Neutrophil (primary cell): ENCODE results near the gene OSBPL2.

Experiments
- H3K27ac ChIP-seq: fragments of 200-600 bp; sonication (generic); 2 replicates; pipeline ENCODE4 v1.5.1; 2016; ENCODE audit warnings: mild to moderate bottlenecking, moderate library complexity
- H3K27me3 ChIP-seq: fragments of 200-600 bp; sonication (generic); 2 replicates; pipeline ENCODE4 v1.6.0; 2016; ENCODE audit warnings: mild to moderate bottlenecking
- H3K36me3 ChIP-seq: fragments of 200-600 bp; sonication (generic); 2 replicates; pipeline ENCODE4 v1.5.1; 2017
- H3K4me1 ChIP-seq, 2 experiments: fragments of 200-600 bp in 1 of 2; sonication (generic) in 1 of 2; 1 replicate in 1 of 2; 2 replicates in 1 of 2; pipeline versions ENCODE4 v1.5.1 to v1.6.1; 2013 to 2016; ENCODE audit warnings: low read depth in 1 of 2, low read length in 1 of 2, mild to moderate bottlenecking in 1 of 2, moderate library complexity in 1 of 2; ENCODE audit not compliant: control insufficient read depth in 1 of 2, insufficient read depth in 1 of 2
- H3K4me3 ChIP-seq, 2 experiments: fragments of 200-600 bp in 1 of 2; sonication (generic) in 1 of 2; 1 replicate in 1 of 2; 2 replicates in 1 of 2; pipeline ENCODE4 v1.5.1; 2013 to 2016; ENCODE audit warnings: low read depth in 1 of 2, low read length in 1 of 2, mild to moderate bottlenecking in 1 of 2, moderate library complexity in 1 of 2
- H3K9me3 ChIP-seq: fragments of 200-600 bp; sonication (generic); 2 replicates; pipeline ENCODE4 v1.5.1; 2016
- TF ChIP-seq, protein P1 (sequence below): fragments of 200-600 bp; sonication (generic); IDR thresholded peaks from 2 replicates; pipeline ENCODE4 v1.5.1; 2016; ENCODE audit warnings: antibody characterized with exemption

Gene OSBPL2

DNA sequence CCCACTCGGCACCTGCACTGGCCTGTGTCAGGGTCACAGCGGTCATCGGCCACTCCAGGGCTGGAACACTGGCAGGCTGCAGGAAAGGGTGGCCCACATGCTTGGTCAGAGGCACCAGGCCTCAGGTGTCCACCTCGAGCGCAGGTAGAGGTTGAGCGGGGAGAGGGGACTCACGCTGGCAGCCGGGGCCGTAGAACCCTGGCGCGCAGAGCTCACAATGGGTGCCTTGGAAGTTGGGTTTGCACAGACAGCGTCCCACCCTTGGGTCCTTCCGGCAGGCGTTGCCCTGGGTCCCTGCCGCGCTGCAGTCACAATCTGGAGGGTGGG, 99.9 kb downstream of the OSBPL2 start:
- H3K4me3 ChIP-seq, result no peak overlapping the region
- H3K27me3 ChIP-seq, result peaks cover 2% of the 10 kb centered on the region
- TF ChIP-seq, protein P1, sequence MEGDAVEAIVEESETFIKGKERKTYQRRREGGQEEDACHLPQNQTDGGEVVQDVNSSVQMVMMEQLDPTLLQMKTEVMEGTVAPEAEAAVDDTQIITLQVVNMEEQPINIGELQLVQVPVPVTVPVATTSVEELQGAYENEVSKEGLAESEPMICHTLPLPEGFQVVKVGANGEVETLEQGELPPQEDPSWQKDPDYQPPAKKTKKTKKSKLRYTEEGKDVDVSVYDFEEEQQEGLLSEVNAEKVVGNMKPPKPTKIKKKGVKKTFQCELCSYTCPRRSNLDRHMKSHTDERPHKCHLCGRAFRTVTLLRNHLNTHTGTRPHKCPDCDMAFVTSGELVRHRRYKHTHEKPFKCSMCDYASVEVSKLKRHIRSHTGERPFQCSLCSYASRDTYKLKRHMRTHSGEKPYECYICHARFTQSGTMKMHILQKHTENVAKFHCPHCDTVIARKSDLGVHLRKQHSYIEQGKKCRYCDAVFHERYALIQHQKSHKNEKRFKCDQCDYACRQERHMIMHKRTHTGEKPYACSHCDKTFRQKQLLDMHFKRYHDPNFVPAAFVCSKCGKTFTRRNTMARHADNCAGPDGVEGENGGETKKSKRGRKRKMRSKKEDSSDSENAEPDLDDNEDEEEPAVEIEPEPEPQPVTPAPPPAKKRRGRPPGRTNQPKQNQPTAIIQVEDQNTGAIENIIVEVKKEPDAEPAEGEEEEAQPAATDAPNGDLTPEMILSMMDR, result no peak
- H3K9me3 ChIP-seq, result no peaks in the 10 kb centered on the region
- no peaks in the 10 kb centered on the region for H3K4me1 ChIP-seq
- H3K27ac ChIP-seq, result no peak overlapping the region
- no peaks in the 10 kb centered on the region for H3K36me3 ChIP-seq

DNA sequence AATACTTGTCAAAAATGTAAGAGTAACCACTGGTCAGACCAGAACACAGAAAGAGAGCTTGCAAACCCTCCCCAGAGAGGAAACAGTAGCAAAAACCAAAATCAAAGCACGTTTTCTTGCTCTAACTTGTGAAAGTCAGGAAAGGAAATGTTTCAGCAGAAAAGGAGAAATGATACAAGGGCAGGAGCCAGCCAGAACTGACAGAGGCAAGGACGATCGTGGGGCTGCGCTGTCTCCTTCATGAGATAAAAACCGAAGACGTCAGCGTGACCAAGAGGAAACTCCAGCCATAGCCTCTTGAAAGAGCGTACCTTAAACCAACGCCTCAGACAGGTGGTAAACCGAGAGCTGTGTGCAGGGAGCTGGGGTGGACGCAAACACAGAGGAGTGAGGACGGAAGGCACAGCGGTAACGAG, 101.3 kb downstream of the OSBPL2 start:
- H3K27ac ChIP-seq, result no peak overlapping the region
- no peaks in the 10 kb centered on the region for H3K9me3 ChIP-seq
- no peaks in the 10 kb centered on the region for H3K36me3 ChIP-seq
- TF ChIP-seq, protein P1, result no peak
- H3K4me1 ChIP-seq, result no peaks in the 10 kb centered on the region
- H3K4me3 ChIP-seq, result no peak overlapping the region
- H3K27me3 ChIP-seq, result peaks cover 2% of the 10 kb centered on the region

DNA sequence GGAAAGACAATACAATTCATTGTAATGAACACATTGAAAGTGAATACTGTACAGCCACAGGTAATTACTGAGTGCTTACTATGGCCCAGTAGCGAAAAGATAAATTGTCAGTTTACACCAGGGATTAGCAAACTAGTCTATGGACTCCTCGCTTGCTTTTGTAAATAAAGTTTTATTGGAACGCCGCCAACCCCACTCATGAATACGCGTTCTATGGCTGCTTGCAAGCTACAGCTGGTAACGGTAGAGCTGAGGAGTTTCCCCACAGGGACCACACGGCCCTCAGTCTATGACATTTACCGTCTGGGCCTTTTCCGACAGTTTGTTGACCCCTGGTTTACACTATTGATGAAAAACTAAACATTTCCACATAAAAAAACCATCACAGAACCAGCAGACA, 104.6 kb downstream of the OSBPL2 start:
- H3K4me1 ChIP-seq, result no peaks in the 10 kb centered on the region
- no peaks in the 10 kb centered on the region for H3K9me3 ChIP-seq
- TF ChIP-seq, protein P1, result no peak
- H3K27ac ChIP-seq, result no peak overlapping the region
- H3K27me3 ChIP-seq, result peaks cover 2% of the 10 kb centered on the region
- no peak overlapping the region for H3K4me3 ChIP-seq
- H3K36me3 ChIP-seq, result no peaks in the 10 kb centered on the region

DNA sequence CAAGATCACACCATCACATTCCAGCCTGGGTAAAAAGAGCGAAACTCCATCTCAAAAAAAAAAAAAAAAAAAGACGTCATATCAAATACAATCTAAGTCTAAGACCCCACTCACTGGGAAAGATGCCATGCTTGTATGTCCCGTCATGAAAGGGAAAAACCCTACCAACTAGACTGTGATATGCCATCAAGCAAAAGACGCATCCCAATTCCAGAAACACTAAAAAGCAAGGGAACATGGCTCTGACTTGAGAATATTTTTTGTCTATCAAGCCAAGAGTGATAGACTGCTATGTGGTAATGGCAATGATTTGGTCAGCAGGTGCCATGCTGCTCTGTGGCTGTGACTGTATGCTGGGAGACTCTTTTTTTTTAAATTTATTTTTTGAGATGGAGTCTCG, 105.8 kb downstream of the OSBPL2 start:
- Histone ChIP-seq H3K9me3 (no peaks in the 10 kb centered on the region), H3K4me3 (no peak overlapping the region), H3K36me3 (no peaks in the 10 kb centered on the region), H3K27me3 (peaks cover 2% of the 10 kb centered on the region), H3K4me1 (no peaks in the 10 kb centered on the region), H3K27ac (no peak overlapping the region)
- TF ChIP-seq, protein P1, result no peak

DNA sequence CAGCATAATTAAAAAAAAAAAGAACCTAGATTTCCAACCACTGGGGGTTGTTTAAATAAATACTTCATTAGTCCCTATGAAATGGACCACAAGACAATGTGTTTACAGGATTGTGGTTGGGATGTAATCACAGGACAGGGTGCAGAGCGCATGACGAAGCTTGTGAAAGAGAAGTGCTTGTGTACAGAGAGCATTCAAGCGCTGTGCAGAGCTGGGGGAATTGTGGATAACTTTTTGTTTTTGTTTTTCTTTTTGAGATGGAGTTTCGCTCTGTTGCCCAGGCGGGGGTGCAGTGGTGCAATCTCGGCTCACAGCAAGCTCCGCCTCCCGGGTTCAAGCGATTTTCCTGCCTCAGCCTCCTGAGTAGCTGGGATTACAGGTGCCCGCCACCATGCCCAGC, 106.5 kb downstream of the OSBPL2 start:
- Histone ChIP-seq H3K4me3 (no peak overlapping the region), H3K36me3 (no peaks in the 10 kb centered on the region), H3K27me3 (peaks cover 2% of the 10 kb centered on the region), H3K9me3 (no peaks in the 10 kb centered on the region), H3K27ac (no peak overlapping the region), H3K4me1 (no peaks in the 10 kb centered on the region)
- TF ChIP-seq, protein P1, result no peak
